Breast epithelium (tissue), 3 donors: ENCODE data around the gene TRIM7.

Experiments used
- POLR2A ChIP-seq: fragments of 450-650 bp; IDR thresholded peaks from one replicate; pipeline ENCODE4 v1.6.1; 2016; ENCODE audit warnings: antibody characterized with exemption, mild to moderate bottlenecking, moderate library complexity
- POLR2AphosphoS5 ChIP-seq, 3 donors: sonication (generic); formaldehyde crosslinking; IDR thresholded peaks; one replicate each; pipeline ENCODE4 v1.6.1; 2017; ENCODE audit warnings: antibody characterized with exemption in 3 of 3
- TF ChIP-seq, protein P1 (sequence below), 3 donors: fragments of 450-650 bp; IDR thresholded peaks; one replicate each; pipeline ENCODE4 v1.5.1; 2016 to 2017; ENCODE audit warnings: antibody characterized with exemption in 3 of 3, mild to moderate bottlenecking in 3 of 3, moderate library complexity in 3 of 3

DNA sequence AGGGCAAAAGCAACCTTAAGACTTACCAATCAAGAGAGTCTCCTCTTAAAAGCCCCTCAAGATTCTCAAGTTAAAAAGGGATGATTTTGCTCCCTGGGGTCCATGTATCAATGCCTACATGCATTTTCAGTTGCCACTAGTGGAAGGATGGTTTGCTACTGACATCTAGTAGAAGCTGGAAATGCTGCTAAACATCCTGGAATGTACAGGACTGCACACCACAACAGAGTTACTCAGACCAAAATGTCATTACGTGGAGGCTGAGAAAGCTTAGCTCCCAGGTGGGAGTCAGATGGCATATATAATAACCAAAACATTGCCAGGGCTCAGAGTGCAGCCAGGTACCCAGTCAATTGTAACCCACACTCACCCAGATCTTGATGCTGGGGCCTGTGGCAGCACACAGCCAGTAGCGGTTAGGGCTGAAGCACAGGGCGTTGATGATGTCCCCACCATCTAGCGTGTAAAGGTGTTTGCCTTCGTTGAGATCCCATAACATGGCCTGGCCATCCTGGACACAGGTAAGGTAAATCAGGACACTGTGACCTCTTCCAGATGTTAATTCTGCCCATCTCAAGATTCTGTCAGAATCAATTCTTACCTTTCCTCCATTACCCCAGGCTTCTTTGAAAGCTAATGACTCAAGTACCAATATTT, 32.9 kb upstream of the TRIM7 start:
- TF ChIP-seq, protein P1, sequence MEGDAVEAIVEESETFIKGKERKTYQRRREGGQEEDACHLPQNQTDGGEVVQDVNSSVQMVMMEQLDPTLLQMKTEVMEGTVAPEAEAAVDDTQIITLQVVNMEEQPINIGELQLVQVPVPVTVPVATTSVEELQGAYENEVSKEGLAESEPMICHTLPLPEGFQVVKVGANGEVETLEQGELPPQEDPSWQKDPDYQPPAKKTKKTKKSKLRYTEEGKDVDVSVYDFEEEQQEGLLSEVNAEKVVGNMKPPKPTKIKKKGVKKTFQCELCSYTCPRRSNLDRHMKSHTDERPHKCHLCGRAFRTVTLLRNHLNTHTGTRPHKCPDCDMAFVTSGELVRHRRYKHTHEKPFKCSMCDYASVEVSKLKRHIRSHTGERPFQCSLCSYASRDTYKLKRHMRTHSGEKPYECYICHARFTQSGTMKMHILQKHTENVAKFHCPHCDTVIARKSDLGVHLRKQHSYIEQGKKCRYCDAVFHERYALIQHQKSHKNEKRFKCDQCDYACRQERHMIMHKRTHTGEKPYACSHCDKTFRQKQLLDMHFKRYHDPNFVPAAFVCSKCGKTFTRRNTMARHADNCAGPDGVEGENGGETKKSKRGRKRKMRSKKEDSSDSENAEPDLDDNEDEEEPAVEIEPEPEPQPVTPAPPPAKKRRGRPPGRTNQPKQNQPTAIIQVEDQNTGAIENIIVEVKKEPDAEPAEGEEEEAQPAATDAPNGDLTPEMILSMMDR (IDR thresholded peaks at IDR 0.05), result no peak
- TF ChIP-seq POLR2A (no peak), POLR2AphosphoS5 (IDR thresholded peaks at IDR 0.05) (no peak)
